ENCODE measurements around the gene CENATAC.

- TF ChIP-seq ZNF274 (IDR thresholded peaks at IDR 0.05; ENCODE audit: low read depth, low read length) (no peak), YY1 (IDR thresholded peaks at IDR 0.05; ENCODE audit: insufficient read depth, insufficient read length) (no peak), SUZ12 (IDR thresholded peaks at IDR 0.05; ENCODE audit: extremely low read depth, insufficient read depth, insufficient read length) (no peak)
Measured at GRCh38 chr11:118957549-118957948, 40.4 kb upstream of the CENATAC start.
